ENCODE results near the gene CCL11. TPM values are rescaled to one million over a fixed set of nuclear protein-coding genes. Genes with fewer than 3 reads are reported as not detected.

Gene CCL11
- total RNA-seq, 1 experiment from 2014 or later, result not detected

DNA sequence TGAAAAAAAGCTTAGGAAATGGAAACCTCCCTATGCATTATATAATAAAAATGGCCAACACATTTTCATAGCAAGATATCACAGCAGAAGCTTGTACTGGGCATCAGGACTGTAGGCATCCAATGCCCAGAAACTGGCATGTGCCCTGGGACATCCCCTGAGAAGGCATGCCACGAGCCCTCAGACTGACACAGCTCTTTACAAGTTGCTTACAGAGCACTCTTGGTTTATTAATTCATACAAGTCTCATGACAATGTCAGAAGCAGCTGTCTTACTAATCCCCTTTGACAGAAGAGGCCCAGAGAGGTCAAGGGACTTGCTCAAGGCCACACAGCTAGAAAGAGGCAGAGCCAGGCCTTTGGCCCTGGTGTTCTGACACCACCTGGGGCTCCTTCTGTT, 36.1 kb upstream of the CCL11 start:
- ChIA-PET CTCF (interaction anchor here (0.9 to 1.6 kb wide), 2 partner anchors 49 to 112 kb away, joined by 3 to 10 read pairs; no protein-coding TSS in a partner anchor), POLR2A (no interaction called here)
- DNase-seq (ENCODE audit: low spot score) (no peak), ATAC-seq (no peak)
- H3K4me3 Mint-ChIP-seq, result no peak overlapping the region
- H3K27ac Mint-ChIP-seq, result no peak overlapping the region
- TF ChIP-seq, protein P1, sequence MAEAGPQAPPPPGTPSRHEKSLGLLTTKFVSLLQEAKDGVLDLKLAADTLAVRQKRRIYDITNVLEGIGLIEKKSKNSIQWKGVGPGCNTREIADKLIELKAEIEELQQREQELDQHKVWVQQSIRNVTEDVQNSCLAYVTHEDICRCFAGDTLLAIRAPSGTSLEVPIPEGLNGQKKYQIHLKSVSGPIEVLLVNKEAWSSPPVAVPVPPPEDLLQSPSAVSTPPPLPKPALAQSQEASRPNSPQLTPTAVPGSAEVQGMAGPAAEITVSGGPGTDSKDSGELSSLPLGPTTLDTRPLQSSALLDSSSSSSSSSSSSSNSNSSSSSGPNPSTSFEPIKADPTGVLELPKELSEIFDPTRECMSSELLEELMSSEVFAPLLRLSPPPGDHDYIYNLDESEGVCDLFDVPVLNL (CRISPR knock-in tag; IDR thresholded peaks at IDR 0.05; ENCODE audit: borderline replicate concordance, low read depth), result no peak
- no peak for TF ChIP-seq E2F5 (CRISPR knock-in tag; IDR thresholded peaks at IDR 0.05)
- TF ChIP-seq NR2C2 (CRISPR knock-in tag; IDR thresholded peaks at IDR 0.05), result no peak
- TF ChIP-seq, protein P2, sequence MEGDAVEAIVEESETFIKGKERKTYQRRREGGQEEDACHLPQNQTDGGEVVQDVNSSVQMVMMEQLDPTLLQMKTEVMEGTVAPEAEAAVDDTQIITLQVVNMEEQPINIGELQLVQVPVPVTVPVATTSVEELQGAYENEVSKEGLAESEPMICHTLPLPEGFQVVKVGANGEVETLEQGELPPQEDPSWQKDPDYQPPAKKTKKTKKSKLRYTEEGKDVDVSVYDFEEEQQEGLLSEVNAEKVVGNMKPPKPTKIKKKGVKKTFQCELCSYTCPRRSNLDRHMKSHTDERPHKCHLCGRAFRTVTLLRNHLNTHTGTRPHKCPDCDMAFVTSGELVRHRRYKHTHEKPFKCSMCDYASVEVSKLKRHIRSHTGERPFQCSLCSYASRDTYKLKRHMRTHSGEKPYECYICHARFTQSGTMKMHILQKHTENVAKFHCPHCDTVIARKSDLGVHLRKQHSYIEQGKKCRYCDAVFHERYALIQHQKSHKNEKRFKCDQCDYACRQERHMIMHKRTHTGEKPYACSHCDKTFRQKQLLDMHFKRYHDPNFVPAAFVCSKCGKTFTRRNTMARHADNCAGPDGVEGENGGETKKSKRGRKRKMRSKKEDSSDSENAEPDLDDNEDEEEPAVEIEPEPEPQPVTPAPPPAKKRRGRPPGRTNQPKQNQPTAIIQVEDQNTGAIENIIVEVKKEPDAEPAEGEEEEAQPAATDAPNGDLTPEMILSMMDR (IDR thresholded peaks at IDR 0.05), result no peak
- TF ChIP-seq FOXJ3 (CRISPR knock-in tag; IDR thresholded peaks at IDR 0.05; ENCODE audit: borderline replicate concordance), result no peak
- TF ChIP-seq NR3C1 (CRISPR knock-in tag; conservative IDR thresholded peaks at IDR 0.05; ENCODE audit: low read depth), result no peak
- no peak for TF ChIP-seq NFATC4 (CRISPR knock-in tag; IDR thresholded peaks at IDR 0.05)
- no peak for TF ChIP-seq CREM (CRISPR knock-in tag; IDR thresholded peaks at IDR 0.05)
- TF ChIP-seq ZNF138 (CRISPR knock-in tag; conservative IDR thresholded peaks at IDR 0.05), result no peak
- TF ChIP-seq, protein P3, sequence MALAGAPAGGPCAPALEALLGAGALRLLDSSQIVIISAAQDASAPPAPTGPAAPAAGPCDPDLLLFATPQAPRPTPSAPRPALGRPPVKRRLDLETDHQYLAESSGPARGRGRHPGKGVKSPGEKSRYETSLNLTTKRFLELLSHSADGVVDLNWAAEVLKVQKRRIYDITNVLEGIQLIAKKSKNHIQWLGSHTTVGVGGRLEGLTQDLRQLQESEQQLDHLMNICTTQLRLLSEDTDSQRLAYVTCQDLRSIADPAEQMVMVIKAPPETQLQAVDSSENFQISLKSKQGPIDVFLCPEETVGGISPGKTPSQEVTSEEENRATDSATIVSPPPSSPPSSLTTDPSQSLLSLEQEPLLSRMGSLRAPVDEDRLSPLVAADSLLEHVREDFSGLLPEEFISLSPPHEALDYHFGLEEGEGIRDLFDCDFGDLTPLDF (CRISPR knock-in tag; IDR thresholded peaks at IDR 0.05), result no peak
- no peak for TF ChIP-seq ZNF532 (CRISPR knock-in tag; IDR thresholded peaks at IDR 0.05; ENCODE audit: borderline replicate concordance)
- TF ChIP-seq, protein P4, sequence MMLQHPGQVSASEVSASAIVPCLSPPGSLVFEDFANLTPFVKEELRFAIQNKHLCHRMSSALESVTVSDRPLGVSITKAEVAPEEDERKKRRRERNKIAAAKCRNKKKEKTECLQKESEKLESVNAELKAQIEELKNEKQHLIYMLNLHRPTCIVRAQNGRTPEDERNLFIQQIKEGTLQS (CRISPR knock-in tag; conservative IDR thresholded peaks at IDR 0.05), result no peak
- no peak for TF ChIP-seq RORB (CRISPR knock-in tag; IDR thresholded peaks at IDR 0.05)
- no peak for TF ChIP-seq PRRX2 (CRISPR knock-in tag; IDR thresholded peaks at IDR 0.05)
- no peak for TF ChIP-seq ZMAT4 (CRISPR knock-in tag; IDR thresholded peaks at IDR 0.05)
- TF ChIP-seq RELA (CRISPR knock-in tag; IDR thresholded peaks at IDR 0.05; ENCODE audit: borderline replicate concordance), result no peak
- TF ChIP-seq ETV6 (CRISPR knock-in tag; IDR thresholded peaks at IDR 0.05), result no peak
- TF ChIP-seq MLX (CRISPR knock-in tag; IDR thresholded peaks at IDR 0.05), result no peak
- H3K27me3 Mint-ChIP-seq (ENCODE audit: low read depth), result peaks cover 18% of the 10 kb centered on the region
- no peaks in the 10 kb centered on the region for H3K9me3 Mint-ChIP-seq
- no peaks in the 10 kb centered on the region for H3K36me3 Mint-ChIP-seq
- H3K4me1 Mint-ChIP-seq, result peaks cover 37% of the 10 kb centered on the region

Data from WTC11 (cell line).